A673 (cell line): Measurements from ENCODE around the gene CLDN5.

Source experiments
- CTCF ChIP-seq: fragments of 300-800, 200-600 bp; sonication (generic); conservative IDR thresholded peaks from 2 replicates; pipeline ENCODE4 v1.5.1; 2017; ENCODE audit warnings: low read depth, mild to moderate bottlenecking, antibody characterized with exemption, low read length, moderate library complexity, mixed read lengths
- EZH2 ChIP-seq: fragments of 200-600 bp; sonication (generic); IDR thresholded peaks from 2 replicates; pipeline ENCODE4 v1.6.1; 2017; ENCODE audit warnings: borderline replicate concordance, low read depth, mild to moderate bottlenecking, mixed read lengths, antibody characterized with exemption, low read length; ENCODE audit not compliant: poor library complexity, severe bottlenecking

- TF ChIP-seq EZH2, result no peak
- no peak for TF ChIP-seq CTCF
Observed at GRCh38 chr22:19571995-19572394, 47.8 kb upstream of the CLDN5 start.
